Gastroesophageal sphincter (tissue), 3 donors: ENCODE data around the gene SNTG2.

Experiments used
- EP300 ChIP-seq: sonication (generic); formaldehyde crosslinking; IDR thresholded peaks from one replicate; pipeline ENCODE4 v1.6.1; 2017; ENCODE audit warnings: antibody characterized with exemption, mild to moderate bottlenecking
- POLR2A ChIP-seq, 2 donors: fragments of 450-650 bp; IDR thresholded peaks; one replicate each; pipeline ENCODE4 v1.6.1; 2017; ENCODE audit warnings: antibody characterized with exemption in 2 of 2, mild to moderate bottlenecking in 2 of 2, moderate library complexity in 1 of 2
- TF ChIP-seq, protein P1 (sequence below), 4 experiments: fragments of 200-600 bp in 2 of 4; fragments of 450-650 bp in 2 of 4; sonication (generic) in 1 of 4; IDR thresholded peaks; one replicate each; pipeline ENCODE4 v1.5.1; 2017 to 2019; ENCODE audit warnings: antibody characterized with exemption in 4 of 4, mild to moderate bottlenecking in 2 of 4, moderate library complexity in 2 of 4

- TF ChIP-seq, protein P1, sequence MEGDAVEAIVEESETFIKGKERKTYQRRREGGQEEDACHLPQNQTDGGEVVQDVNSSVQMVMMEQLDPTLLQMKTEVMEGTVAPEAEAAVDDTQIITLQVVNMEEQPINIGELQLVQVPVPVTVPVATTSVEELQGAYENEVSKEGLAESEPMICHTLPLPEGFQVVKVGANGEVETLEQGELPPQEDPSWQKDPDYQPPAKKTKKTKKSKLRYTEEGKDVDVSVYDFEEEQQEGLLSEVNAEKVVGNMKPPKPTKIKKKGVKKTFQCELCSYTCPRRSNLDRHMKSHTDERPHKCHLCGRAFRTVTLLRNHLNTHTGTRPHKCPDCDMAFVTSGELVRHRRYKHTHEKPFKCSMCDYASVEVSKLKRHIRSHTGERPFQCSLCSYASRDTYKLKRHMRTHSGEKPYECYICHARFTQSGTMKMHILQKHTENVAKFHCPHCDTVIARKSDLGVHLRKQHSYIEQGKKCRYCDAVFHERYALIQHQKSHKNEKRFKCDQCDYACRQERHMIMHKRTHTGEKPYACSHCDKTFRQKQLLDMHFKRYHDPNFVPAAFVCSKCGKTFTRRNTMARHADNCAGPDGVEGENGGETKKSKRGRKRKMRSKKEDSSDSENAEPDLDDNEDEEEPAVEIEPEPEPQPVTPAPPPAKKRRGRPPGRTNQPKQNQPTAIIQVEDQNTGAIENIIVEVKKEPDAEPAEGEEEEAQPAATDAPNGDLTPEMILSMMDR (IDR thresholded peaks at IDR 0.05): no peak
- no peak for TF ChIP-seq POLR2A (IDR thresholded peaks at IDR 0.05)
- TF ChIP-seq EP300: no peak
These were observed 287.1 kb downstream of the SNTG2 start for GRCh38 chr2:1237783-1238182.
